GM19328 (cell line): ENCODE measurements around the gene VPS52.
A peak's percentile ranks its signal among the peaks of the same experiment; 100 is the strongest.

Experiments used
- ATAC-seq: cut with Tn5 transposase; IDR thresholded peaks from one replicate; pipeline ENCODE4 v1.9.1; 2021; ENCODE audit warnings: mild to moderate bottlenecking, moderate library complexity; ENCODE audit not compliant: unreplicated experiment

The VPS52 gene

GRCh38 chr6:33212857-33213165, 58.9 kb downstream of the VPS52 start:
- ATAC-seq = no peak

DNA sequence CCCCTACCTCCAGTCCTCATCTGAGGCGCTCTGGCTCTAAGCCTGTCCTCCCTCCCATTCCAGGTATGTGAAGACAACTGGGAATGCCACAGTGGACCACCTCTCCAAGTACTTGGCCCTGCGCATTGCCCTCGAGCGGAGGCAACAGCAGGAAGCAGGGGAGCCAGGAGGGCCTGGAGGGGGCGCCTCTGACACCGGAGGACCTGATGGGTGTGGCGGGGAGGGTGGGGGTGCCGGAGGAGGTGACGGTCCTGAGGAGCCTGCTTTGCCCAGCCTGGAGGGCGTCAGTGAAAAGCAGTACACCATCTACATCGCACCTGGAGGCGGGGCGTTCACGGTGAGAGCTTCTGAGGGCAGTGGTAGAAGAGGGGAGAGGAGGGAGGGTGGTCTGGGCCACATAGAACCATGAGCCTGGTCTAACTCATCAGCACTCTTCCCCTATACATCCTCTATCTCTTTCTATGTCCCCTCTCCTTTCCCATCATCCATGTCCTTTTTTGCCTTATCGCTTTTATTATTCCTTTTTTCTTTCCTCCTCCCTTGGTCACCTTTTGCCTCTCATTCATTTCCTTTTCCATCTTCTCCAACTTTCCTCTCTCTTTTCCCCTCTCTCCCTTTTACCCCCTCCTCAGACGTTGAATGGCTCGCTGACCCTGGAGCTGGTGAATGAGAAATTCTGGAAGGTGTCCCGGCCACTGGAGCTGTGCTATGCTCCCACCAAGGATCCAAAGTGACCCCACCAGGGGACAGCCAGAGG, 59.8 kb downstream of the VPS52 start:
- ATAC-seq = no peak

GRCh38 chr6:33211136-33211535, 60.5 kb downstream of the VPS52 start:
- ATAC-seq = no peak

DNA sequence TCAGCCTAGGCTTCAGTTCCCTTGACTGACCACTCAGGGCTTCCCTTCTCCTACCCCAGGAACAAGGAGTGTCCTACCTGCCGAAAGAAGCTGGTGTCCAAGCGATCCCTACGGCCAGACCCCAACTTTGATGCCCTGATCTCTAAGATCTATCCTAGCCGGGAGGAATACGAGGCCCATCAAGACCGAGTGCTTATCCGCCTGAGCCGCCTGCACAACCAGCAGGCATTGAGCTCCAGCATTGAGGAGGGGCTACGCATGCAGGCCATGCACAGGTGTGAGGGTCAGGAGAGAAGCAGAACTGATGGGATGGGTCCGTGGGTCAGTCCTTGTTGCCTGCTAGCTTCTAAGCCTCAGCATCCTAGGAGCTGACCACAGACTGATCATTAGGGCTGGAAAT, 61.8 kb downstream of the VPS52 start:
- no peak for ATAC-seq

GRCh38 chr6:33208091-33208967, 63.3 kb downstream of the VPS52 start, which contains the start of gene RING1:
TSS of gene RING1 (plus strand) at chr6:33208500. CDS start at chr6:33208823, 323 bp downstream.
- ATAC-seq = peak; percentile 48

DNA sequence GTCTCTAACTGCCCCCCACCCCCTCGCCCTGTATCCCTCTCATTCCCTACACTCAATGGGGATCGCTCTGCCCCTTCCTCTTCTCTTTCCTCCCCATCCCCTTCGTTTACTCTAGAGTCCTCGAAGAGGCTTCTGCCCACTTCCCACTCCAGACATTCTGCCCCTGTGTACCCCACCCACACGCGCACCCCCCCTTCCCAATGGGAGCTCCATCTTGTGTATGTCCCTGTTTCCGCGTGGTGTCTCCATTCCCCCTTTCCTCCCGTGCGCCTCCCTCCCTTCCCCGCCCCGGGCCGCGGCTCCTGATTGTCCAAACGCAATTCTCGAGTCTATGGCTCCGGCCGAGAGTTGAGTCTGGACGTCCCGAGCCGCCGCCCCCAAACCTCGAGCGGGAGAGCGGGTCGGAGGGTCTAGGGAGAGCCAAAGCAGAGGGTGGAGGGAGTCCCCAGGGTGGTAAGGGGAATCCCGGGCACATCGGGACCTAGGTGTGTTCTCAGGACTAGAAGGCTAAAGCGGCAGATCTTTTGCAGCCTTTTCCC, 64.1 kb downstream of the VPS52 start:
- no peak for ATAC-seq

DNA sequence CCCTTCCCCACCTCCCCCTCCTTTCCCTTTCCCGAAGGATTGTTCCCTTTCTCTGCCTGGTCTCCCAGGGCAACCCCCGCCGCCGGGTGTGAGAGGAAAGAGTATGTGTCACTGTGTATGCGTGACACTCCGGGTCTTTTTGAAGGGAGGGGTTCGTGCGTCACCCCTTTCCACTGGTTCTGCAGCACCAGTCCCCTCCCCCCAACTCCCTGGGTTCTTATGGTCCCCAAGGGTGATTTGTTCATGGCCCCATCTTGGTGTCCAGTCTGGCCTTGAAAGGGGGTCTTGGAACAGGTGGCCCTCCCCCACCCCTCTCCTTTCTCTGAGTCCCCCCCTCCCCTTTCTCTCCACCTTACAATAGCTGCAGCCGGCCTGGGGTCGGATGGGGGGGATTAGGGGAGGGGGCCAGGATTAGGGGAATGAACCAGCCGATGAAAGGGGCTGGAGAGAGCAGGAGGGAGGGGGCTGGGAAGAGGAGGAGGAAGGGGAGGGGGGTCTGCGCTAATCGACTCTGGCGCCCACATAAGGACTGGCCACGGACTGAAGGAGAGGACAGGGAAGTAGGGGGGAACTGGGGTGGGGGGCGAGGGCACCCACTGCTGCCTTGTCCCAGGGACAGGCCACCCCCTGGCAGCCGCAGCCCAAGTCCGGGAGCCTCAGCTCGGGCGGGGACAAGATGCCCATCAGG, 64.7 kb downstream of the VPS52 start:
- no peak for ATAC-seq

GRCh38 chr6:33206027-33206863, 65.4 kb downstream of the VPS52 start:
- no peak for ATAC-seq

DNA sequence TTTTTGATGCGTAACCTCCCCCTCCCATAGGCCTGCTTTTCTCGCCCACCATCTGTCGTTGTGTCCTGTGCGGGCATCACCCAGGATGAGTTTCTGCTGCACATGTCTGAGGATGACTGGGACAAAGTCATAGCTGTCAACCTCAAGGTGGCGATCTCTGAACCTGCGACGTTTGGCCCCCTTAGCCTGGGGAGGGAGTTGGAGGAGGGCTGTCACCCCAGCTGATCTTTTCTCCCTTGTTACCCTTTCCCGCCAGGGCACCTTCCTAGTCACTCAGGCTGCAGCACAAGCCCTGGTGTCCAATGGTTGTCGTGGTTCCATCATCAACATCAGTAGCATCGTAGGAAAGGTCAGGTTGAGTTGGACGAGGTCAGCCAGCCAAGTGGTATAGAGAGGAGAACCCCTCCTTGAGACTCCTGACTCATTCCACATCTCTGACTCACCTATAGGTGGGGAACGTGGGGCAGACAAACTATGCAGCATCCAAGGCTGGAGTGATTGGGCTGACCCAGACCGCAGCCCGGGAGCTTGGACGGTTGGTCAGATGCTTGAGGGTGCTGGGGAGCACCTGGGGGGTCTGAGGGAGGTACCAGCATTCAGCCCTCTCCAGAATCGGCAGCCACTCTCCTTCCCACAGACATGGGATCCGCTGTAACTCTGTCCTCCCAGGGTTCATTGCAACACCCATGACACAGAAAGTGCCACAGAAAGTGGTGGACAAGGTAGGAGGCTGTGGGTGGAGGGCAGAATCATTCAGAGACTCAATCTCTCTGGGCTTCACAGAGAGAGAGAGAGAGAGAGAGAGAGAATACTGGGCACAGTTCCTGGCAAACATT, 66.3 kb downstream of the VPS52 start:
- ATAC-seq = no peak

- ATAC-seq = peak; percentile 39
These were observed 67.1 kb downstream of the VPS52 start, which contains the start of gene HSD17B8 for GRCh38 chr6:33204415-33205190. TSS of gene HSD17B8 (plus strand) at chr6:33204655. CDS start at chr6:33204669, 14 bp downstream.

- no peak for ATAC-seq
These were observed 67.6 kb downstream of the VPS52 start for GRCh38 chr6:33204165-33204414.

DNA sequence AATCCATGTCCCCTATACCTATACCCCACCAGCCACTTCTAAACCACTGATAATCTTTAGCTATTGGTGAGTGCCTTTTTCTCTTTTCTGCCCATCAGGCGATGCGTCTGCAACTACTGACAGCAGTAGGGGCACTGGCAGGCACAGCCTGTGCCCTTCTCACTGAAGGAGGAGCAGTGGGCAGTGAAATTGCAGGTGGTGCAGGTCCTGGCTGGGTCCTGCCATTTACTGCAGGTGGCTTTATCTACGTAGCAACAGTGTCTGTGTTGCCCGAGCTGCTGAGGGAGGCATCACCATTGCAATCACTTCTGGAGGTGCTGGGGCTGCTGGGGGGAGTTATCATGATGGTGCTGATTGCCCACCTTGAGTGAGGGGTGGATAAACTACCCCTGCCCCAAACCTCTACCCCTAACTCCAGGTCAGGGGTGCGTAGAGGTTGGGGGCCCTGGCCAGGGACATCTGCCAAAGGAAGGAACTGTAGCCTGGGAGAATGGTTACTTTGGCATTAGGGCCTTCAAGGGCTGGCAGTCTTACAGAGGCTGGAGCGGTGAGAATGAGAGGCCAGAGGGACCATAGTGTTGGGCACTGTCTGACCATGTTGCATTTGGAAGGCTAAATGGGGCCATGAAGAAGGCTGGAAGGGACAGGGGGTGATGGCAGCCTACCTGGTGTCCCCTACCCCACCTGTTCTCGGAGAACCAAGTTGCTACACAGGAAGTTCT, 68.1 kb downstream of the VPS52 start:
- no peak for ATAC-seq

GRCh38 chr6:33202799-33203198, 68.9 kb downstream of the VPS52 start:
- ATAC-seq = no peak

GRCh38 chr6:33201935-33202334, 69.7 kb downstream of the VPS52 start:
- no peak for ATAC-seq

DNA sequence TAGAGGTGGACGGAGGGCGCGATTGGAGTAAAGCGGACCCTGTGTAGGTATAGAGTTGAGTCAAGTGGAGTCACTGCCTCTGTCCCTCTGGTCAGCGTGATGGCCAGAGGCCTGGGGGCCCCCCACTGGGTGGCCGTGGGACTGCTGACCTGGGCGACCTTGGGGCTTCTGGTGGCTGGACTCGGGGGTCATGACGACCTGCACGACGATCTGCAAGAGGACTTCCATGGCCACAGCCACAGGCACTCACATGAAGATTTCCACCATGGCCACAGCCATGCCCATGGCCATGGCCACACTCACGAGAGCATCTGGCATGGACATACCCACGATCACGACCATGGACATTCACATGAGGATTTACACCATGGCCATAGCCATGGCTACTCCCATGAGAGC, 70.5 kb downstream of the VPS52 start:
- ATAC-seq = no peak
